MM.1S (cell line): ENCODE results near the gene NIPAL4.

Experiments used
- EZH2 ChIP-seq: fragments of 300-600 bp; sonication (generic); optimal IDR thresholded peaks from 2 replicates; pipeline ENCODE3; 2017; ENCODE audit warnings: low read depth, mild to moderate bottlenecking, antibody characterized with exemption, low read length, mixed read lengths
- EZH2phosphoT487 ChIP-seq: fragments of 300-600 bp; sonication (generic); IDR thresholded peaks from 2 replicates; pipeline ENCODE4 v1.6.1; 2018; ENCODE audit warnings: antibody characterized with exemption, low read length
- TF ChIP-seq, protein P1 (sequence below): fragments of 300-600 bp; sonication (generic); IDR thresholded peaks from 2 replicates; pipeline ENCODE4 v1.5.1; 2016; ENCODE audit warnings: antibody characterized with exemption, low read length, mixed read lengths

DNA sequence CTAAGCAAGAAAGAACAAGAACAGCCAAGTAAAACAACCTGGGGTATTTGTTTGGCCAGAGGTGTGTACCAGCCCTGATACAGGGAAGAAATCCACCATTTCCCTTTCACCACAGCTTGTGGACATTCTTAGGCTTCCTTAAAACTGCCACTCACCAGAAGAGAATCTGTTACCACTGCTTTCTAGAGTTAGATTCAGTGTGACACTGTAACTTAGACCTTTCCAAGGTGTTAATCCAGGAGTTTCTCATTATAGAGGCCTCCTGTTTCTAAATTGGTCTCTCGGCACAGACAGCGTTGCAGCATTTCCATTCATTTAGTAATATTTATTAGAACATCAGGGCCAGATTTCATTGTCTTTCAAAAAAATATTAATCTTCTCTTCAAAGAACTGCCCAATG is 55.0 kb downstream of the NIPAL4 start:
- TF ChIP-seq, protein P1, sequence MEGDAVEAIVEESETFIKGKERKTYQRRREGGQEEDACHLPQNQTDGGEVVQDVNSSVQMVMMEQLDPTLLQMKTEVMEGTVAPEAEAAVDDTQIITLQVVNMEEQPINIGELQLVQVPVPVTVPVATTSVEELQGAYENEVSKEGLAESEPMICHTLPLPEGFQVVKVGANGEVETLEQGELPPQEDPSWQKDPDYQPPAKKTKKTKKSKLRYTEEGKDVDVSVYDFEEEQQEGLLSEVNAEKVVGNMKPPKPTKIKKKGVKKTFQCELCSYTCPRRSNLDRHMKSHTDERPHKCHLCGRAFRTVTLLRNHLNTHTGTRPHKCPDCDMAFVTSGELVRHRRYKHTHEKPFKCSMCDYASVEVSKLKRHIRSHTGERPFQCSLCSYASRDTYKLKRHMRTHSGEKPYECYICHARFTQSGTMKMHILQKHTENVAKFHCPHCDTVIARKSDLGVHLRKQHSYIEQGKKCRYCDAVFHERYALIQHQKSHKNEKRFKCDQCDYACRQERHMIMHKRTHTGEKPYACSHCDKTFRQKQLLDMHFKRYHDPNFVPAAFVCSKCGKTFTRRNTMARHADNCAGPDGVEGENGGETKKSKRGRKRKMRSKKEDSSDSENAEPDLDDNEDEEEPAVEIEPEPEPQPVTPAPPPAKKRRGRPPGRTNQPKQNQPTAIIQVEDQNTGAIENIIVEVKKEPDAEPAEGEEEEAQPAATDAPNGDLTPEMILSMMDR: no peak
- TF ChIP-seq EZH2phosphoT487 (no peak), EZH2 (no peak)
